Measurements from ENCODE around the gene SYNPO. TPM values are rescaled to one million over a fixed set of nuclear protein-coding genes. Genes with fewer than 3 reads are reported as not detected.

SYNPO gene
- polyA plus RNA-seq, 4 donors = 26.7 to 106 (median 99.3) TPM

DNA sequence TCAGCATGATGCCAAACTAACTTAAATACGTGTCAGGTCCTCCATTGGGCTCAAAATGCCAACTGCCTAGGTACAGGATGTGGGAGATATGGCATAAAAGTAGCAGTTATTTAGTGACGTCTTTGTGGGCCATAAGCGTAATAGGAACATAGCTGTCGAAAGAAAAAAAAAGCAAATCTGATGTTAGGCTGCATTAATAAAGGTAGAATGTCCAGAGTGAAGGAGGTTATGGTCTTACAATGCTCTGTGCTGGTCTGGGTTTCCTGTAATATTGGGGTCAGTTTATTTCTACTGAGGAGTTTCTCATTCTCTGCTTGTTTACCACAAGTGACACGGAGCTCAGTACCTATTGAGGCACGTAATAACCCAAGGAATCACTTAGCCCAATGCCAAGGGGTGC is 33.4 kb upstream of the SYNPO start:
- no peak for DNase-seq (ENCODE audit: low read depth in 4 of 4, low spot score in 3 of 4)

DNA sequence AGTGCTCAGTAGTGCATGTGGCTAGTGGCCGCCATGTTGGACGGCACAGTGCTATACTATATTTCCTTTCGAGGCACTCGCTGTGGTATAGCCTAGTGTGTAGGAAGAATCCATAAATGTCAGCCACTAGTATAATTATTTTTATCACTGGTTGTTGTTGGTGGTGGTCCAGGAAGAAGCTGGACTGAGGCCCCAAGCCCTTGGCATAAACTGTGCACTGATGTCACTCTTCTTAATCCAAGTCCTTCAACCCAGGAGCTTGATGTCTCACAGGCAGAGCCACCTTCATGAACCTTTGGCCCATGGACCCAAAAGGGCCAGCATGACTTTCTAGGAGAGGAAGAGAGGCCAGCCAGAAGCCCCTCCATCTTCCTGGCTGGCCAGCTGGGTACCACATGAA is 32.5 kb upstream of the SYNPO start:
- DNase-seq (ENCODE audit: low read depth in 4 of 4, low spot score in 3 of 4) = no peak

DNA sequence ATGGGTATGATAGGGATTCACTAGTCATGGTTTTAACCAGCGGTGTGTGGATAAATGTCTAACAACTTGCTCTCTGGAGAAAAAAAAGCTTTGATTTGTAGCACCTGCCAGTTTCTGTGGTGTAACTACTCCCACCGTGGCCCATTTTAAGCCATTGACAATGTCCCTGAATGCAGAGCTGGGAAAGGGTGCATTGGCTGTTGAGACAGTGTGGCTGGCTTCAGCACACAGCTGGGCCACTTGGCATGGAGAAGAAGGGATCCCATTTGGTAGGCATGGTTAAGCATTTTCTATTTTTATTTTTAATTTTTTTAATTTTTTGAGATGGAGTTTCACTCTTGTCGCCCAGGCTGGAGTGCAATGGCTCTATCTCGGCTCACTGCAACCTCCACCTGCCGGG is 31.5 kb upstream of the SYNPO start:
- no peak for DNase-seq (ENCODE audit: low read depth in 4 of 4, low spot score in 3 of 4)

DNA sequence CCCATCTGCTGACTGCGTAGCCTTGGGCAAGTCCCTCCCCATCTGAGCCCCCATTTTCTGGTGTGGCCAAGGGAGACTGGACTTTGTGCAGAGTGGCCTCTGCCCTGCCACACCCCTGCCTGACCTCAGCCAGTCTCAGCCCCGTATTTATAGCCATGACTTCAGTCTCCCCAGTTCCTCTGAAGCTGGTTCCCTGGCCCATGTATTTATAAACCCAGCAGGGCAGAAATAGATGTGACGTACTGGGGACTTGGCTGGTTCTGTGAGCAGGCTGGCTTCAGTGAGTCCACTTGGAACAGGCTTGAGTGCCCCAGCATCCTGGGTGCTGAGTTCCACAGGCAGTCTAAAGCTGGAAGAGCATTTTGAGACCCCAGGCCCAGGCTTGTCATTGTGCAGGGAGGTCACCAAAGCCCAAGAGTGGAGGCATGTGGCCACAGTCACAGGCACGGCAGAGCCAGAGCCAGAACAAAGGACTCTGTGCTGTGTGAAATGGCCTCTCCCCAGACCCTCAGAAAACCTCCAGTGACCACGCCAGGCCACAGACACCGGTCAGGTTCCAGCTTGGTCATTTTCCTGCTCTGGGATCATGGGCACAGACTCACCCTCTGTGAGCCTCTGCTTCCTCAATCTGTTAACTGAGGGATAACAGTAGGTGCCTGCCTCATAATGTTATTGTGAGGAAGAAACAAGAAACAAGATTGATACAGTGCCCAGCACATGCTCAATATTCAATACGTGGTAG is 30.4 kb upstream of the SYNPO start:
- DNase-seq (ENCODE audit: low read depth in 4 of 4, low spot score in 3 of 4) = no peak

DNA sequence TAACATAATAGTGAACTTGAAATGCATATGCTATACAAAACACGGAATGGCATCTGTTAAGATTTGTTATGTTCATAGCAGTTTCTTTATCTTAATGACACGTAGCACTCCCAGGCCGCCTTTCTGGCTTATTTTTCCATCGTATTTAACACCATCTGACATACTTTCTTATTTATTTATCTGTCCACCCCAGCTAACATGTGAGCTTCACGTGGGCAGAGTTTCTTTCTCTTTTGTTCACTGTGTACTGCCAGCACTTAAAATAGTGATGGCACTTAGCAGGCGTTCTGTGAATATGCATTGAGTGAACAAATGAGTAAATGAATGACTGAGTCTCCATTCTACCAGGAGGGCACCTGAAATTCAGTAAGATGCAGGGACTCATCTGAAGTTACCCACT is 29.4 kb upstream of the SYNPO start:
- no peak for DNase-seq (ENCODE audit: low read depth in 4 of 4, low spot score in 3 of 4)

DNA sequence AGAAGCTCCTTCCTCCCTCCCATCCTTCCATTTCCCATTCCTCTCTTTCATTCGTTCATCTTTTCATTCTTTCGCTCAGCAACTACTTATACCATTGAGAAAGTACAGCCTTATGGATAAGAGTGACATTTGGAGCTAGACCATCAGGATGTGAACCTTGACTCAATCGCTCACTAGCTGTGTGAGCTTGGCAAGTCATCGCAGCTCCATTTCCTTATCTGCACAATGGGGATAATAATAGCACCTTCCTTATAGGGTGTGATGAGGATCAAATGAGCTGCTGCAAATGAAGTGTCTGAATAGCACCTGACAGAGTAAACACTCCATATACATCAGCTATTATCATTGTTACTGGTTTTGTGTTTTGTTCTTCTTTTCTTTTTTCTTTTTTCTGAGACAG is 28.1 kb upstream of the SYNPO start:
- no peak for DNase-seq (ENCODE audit: low read depth in 4 of 4, low spot score in 3 of 4)

DNA sequence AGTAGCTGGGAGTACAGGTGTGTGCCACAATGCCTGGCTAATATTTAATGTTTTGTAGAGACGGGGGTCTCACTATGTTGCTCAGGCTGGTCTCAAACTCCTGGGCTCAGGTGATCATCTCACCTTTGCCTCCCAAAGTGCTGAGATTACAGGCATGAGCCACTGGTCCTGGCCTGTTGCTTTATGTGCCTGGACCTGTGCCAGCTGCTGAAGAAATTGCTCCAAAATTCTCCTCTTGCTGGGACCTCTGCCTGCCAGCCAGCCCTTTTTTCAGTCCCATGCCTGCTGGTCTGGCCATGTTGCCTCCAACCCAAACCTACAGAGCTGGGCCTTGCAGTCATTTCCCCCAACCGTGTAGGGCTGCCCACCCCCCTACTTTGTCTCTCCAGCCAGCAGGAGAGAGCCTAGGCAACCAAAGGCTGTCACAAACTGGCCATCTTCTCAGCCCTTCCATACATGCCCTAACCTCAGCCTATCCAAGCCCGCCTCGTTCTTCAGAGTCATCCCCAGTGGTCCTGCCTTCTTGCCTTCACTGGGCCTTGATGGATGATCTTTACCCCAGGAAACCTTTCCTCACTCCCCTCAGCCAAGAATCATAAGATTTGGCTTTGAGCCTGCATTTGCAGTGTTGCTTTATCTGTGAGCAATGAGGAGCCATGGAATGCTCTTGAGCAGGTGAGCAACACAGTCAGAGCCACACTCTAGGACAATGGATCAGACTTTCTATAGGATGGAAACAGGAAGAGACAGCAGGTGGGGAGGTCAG is 27.4 kb upstream of the SYNPO start:
- no peak for DNase-seq (ENCODE audit: low read depth in 4 of 4, low spot score in 3 of 4)

DNA sequence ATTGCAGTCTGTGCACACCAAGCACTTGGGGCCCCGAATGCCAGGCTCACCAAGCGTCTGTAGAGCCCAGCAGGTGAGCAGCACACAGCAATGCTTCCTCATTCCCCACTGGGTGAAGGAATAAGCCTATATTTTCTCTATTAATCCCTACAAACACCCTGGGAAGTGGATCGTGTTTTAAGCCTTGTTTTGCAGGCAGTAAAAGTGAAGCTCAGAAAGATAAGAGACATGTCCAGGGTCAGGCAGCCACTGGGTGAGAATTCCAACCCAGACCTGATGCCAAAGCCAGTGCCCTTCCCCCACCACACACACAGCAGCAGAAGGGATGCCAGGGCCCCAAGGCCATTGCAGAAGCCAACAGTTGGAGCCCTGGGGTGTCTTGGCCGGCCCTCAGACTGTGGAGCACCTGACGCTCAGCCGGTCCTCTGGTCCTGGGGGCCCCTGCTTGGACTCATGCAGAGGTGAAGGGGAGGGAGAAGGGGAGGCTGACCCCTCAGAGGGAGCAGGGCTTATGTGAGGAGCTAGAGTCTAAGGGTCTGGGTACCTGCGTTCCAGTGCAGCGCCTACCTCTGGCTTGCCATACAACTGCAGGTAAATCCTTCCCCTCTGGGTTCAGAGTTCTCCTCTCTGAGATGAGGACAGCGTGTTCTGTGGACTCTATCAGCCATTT is 26.3 kb upstream of the SYNPO start:
- no peak for DNase-seq (ENCODE audit: low read depth in 4 of 4, low spot score in 3 of 4)

DNA sequence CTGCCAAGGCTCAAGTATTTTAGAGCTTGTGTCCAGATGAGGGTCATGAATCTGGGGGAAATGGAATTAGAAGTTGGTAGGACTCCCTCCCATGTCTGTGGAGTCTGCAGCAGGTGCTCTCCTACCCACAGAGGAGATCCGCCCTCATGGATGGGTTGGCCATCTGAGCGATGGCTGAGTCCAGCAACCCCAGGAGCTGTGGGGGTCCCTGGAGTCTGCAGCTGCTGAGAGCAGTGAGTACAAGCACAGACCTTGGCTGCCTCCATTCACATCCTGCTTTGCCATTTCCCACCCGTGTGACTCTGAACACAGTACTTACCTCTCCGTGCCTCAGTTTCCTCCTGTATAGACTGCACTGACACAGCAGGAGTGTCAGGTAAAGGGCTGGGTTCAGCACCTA is 25.8 kb upstream of the SYNPO start:
- no peak for DNase-seq (ENCODE audit: low read depth in 4 of 4, low spot score in 3 of 4)

DNA sequence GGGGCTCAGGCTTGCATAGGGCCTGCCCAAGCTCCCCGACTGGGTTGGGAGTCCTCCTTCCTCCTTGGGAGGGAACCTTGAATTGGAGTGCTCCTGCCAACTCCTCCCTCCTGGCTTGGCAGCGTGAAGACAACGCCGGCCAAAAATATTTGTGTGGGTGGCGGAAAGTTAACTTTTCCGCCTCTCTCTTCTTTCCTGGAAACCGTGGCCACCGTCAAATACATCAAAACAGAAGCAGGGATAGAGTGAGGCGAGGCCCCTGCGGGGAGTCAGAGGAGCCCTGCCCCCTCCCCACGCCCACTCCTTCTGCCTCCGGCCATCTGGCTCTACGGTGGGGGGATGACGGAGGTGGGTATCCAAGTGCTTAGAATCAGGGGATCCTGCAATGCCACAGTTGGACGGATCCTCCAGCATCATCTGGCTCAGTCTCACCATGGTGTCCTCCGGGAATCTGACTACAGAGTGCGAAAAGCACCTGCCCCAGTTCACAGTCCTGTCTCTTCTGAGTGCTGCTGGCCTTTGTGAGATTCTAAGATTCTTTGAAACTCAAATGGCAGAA is 25.2 kb upstream of the SYNPO start:
- DNase-seq (ENCODE audit: low read depth in 4 of 4, low spot score in 3 of 4) = no peak

DNA sequence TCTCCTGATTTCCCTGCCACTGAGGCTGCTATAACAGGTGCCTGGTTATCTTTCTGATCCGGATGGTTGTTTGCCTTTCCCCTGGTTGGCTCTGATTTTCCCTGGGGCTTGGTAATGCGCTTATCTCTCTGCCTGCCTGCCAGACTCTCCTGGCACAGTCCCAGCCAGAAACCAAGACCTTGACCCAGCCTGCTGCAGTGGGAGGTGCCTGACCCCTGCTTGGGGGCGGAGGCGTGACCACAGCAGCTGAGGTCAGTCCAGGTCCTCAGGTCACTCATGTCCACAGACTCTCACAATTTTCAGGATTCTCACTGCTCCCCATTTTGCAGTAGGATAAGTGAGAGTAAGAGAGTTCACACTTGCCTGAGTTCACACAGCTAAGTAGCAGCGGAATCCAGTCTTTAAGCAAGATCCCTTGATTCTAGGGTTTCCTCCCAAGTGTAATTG is 24.4 kb upstream of the SYNPO start:
- no peak for DNase-seq (ENCODE audit: low read depth in 4 of 4, low spot score in 3 of 4)

DNA sequence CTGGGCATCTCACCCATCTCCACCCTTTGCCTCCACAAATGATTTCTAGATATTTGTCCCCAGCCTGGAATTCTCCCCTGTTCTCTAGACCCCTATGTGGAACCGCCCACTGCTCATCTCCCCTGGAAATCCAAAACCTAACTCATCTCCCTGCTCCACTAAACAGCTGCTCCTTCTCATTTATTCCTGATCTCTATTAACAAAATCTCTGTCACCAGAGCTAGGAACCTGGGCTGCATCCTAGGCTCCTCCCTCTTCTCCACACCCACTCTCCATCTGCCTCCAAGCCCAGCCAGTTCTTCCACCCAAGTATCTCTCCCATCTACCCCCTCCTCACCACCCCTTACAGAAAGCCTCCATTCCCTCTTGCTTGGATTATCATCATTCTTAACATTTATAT is 24.0 kb upstream of the SYNPO start:
- DNase-seq (ENCODE audit: low read depth in 4 of 4, low spot score in 3 of 4) = no peak

DNA sequence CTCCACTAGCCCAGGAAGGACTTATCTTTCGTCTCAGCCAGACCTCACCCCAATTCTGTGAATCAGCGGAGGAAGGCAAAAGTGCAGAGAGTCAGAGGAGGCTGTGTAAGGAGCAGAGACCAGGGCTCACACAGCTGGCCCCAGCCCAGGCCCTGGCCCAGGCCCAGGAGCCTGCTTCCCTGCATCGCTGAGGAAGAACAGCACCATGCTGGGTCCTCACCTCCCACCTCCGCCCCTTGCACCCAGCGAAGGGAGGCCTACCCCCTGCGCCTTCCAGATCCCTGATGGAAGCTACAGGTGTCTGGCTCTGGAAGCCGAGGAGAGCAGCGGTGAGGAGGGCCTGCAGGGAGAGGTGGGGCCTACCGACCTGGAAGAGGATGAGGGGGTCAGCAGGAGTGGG is 22.3 kb upstream of the SYNPO start:
- DNase-seq (ENCODE audit: low read depth in 4 of 4, low spot score in 3 of 4) = no peak

DNA sequence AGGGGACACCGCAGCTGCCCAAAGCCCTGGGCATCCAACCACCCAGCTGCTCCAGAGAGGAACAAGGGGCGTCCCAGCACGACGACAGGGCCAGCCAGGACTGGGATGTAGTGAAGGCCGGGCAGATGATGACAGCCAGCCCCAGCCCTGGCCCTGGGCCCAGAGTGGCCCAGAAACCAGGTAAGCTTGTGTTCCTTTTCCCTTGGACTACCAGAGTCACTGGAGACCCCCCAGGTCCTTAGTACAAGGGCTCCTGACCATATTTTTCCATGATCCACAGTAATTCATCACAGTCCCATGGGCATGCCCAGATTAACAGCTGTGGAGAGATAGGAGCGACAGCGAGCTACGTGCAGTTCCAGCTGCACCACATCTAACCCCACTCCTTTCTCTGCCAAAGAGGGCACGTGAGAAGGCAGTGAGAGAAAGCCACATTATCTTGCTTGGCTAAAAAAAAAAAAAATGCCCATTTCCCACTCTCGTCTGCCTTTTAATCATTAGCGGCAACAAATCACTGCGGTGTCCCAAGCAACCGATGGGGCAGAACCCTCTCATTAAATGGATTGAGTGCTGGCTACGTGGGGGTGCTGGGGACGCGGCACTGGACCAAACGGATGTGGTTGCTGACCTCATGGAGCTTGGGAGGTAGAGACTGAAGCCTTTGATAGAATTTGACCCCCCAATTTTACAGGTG is 21.7 kb upstream of the SYNPO start:
- no peak for DNase-seq (ENCODE audit: low read depth in 4 of 4, low spot score in 3 of 4)

DNA sequence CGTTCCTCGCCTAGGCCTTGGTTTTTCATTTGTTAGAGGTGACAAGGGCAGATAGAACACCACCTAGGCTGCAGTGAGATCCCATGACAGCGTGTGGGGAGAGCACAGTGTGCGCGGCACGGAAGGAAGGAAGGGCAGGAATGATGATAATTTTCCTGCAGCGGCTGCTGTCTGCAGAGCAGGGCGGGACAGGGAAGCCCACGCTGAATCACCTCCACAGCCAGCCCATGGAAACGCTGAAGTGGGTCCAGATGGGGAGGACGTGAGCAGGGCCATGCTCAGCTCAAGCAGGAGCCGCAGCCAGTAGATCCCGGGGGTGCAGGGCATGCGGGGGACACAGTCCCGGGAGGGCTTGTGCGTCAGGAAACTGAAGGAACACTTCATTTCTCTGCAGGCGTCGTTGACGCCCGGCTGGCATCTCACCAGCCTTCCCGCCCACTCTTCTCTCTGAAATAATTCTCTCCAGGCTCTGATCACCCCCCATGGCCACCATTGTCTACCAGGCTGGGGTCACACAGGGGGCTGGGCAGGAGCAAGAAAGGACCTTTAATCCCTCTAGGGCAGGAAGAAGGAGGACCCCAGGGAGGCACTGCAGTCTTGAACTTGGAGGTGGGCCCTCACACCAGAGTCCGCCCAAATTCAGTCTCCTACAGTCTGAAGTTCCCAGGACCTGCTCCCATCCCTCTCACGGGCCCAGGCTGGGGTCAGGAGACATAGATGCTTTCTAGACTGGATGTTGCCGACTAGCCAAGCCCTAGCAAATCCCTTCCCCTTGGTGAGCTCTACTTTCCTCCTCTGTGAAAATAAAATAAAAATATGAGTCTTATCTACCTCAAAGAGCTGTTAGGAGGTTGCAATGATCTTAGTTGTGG is 20.9 kb upstream of the SYNPO start:
- no peak for DNase-seq (ENCODE audit: low read depth in 4 of 4, low spot score in 3 of 4)

DNA sequence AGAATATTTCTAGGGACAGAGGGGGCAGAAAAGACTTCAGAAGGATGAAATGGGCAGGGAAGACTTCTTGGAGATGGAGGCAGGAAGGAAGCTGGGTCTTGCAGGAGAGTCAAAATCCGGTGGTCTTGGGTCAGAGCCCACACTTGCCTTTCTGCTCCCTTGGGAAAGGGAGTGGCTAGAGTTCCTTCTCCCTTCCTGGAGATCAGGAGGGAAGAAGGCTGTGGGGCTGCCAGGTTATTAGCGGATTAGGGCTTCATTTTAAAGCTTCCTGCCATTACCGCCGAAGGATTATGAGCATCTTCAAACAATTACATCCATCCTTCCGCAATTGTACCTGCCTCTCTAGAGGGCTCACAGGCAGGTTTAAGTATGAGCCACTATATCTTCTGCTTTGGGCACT is 19.2 kb upstream of the SYNPO start:
- no peak for DNase-seq (ENCODE audit: low read depth in 4 of 4, low spot score in 3 of 4)

DNA sequence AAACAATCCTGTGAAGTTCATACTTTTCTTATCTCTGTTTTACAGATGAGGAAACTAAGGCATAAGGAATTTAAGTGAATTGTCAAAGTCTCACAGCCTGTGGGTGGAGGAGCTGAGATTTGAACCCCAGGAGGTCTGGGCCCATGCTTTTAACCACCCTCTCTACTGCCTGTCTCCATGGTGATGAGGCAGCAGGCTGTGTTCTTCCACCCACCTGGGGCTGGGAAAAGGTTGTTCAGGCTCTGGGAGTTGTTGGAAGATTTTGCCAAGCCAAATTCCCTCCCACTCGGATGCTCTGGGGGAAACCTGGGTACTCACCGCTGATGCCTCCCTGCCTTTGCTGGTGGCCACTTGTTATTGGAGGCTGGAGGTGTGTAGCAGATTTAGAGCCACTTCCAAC is 18.3 kb upstream of the SYNPO start:
- no peak for DNase-seq (ENCODE audit: low read depth in 4 of 4, low spot score in 3 of 4)

DNA sequence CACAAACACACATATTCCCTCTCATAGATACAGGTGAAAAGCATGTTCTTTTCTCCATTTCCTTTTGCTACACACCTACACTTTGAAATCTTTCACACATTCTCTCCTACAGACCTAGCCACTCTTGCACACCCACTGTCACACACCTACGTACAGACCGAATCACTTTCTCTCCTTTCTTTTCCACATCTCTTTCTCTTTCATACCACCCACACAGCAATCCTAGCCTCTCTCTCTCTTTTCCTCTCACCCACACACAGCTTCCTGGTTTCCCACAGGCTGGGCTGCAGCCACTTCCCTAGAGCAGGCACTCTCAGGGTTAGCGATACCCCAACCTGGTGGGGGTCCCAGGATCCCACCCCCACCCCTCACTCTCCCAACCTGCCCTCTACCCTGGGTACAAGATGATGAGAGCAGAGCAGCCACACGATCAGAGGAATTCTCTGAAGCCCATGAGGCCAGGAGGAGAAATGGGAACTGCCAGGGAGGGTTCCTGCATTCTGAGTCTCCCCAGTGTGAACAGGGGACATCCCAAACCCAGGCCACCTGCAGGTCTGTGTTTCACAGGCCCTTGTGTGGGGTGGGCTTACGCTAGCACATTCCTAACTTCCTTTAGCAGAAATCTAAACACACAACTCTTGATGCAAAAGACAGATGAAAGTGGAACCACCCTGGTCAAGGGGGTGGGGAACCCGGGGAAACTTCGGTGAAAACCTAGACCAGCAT is 17.1 kb upstream of the SYNPO start:
- no peak for DNase-seq (ENCODE audit: low read depth in 4 of 4, low spot score in 3 of 4)

DNA sequence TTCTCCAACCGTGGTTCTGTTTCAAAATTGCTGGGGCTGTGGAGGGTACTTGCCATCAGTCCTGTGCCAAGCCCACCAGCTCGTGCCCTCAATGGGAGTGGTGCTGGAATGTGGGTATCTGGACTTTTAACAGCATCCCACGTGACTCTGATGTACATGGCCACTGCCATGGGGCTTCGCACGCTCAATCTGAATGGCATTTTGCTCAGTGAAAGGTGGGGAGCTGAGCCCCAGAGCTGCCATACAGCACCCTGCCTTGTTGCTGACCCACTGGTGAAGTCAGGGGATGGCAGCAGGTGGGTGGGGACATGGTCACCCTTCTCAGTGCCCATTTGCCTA is 16.6 kb upstream of the SYNPO start:
- DNase-seq (ENCODE audit: low read depth in 4 of 4, low spot score in 3 of 4) = no peak
